Epidermal melanocyte (primary cell): ENCODE results near the gene USO1.
A peak's percentile ranks its signal among the peaks of the same experiment; 100 is the strongest.
"Not testable (repeated sequence)": the region's sequence is repeated elsewhere in the genome, so short reads cannot be mapped to it uniquely, and the experiment has no call there.

Experiments used
- DNase-seq: peaks from one replicate; pipeline ENCODE4 v3.0.0; 2011; ENCODE audit warnings: low spot score; ENCODE audit not compliant: insufficient read length

The USO1 gene

DNA sequence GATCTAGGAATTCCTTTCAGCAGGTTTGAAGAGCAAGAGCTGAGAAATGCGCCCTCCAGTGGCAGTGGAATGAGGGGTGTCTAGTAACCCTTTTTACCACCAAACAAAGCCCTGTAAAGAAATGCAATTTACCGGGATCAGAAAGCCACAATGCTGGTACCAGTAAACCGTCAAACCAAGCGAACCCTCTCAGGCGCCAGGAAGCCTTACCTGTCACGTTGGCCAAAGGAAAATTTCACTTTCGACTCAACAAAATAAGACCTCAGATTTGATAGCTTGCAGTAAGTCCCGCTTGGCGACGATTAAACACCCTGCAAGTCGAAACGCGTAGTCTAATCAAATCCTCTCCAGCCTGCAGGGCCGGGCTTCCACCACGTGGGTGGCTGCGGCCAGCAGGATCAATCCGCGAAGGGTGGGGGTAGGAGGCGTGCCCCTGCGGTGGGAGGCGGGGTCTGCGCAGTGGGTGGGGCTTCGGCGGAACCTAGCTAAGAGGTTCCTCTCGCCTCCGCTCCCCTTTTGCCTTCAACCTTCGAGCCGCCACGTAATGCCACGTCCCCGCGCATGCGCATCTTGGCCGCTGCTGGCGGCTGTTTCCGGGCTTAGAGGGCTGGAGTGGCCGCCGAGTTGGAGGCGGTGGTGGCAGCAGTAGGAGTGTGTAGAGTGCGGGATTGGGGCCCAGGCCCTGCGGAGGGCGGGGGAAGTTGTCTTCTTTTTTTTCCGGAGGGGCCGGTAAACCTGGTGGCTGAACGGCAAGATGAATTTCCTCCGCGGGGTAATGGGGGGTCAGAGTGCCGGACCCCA is at the start of gene USO1:
TSS of gene USO1 (plus strand) at position 512 of the 801 bp plus-strand sequence. CDS start at position 755, 243 bp downstream.
- DNase-seq, result peak; percentile 82

DNA sequence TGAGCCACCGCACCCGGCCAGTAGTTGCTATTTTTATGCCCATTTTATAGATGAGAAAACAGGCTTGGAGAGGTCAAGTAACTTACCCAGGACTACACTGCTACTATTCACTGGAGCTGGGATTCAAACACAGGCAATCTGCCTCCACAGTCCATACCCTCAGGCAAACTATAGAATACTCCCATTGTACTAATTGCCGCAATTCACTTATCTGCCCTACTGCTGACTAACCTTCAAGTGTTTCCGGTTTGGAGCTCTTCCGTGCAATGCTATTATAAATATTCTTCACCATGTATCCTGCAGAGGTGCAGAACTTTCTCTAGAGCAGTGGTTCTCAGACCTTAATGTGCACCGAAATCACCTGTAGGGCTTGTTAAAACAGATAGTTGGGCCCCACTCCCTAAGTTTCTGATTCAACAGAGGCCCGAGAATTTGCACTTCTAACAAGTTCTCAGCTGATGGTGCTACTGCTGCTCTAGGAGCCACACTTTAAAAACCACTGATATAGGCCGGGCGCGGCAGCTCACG is 49.3 kb upstream of the USO1 start:
- DNase-seq, result no peak

GRCh38 chr4:75678473-75678872 is 45.9 kb upstream of the USO1 start:
- no peak for DNase-seq

DNA sequence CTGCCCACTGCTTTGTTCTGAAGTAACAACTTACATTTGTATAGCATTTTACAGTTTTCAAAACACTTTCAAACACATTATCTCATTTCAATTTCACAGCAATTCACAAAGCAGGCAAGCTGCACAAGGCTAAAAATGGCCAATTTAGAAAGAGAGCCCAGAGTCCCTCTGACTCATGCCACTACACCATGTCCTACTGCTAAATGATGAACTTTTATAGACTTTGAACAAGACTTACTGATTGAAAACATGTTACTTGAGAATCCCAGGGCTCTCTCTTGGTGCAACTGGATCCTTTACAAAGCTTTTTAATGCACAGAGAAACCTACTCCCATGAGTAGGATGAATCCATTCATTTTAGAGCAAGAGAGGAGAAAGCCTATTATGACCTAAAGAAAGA is 45.4 kb upstream of the USO1 start:
- DNase-seq, result no peak

GRCh38 chr4:75679876-75680575 is 44.4 kb upstream of the USO1 start:
- no peak for DNase-seq

GRCh38 chr4:75683482-75684155 is 40.8 kb upstream of the USO1 start:
- no peak for DNase-seq

DNA sequence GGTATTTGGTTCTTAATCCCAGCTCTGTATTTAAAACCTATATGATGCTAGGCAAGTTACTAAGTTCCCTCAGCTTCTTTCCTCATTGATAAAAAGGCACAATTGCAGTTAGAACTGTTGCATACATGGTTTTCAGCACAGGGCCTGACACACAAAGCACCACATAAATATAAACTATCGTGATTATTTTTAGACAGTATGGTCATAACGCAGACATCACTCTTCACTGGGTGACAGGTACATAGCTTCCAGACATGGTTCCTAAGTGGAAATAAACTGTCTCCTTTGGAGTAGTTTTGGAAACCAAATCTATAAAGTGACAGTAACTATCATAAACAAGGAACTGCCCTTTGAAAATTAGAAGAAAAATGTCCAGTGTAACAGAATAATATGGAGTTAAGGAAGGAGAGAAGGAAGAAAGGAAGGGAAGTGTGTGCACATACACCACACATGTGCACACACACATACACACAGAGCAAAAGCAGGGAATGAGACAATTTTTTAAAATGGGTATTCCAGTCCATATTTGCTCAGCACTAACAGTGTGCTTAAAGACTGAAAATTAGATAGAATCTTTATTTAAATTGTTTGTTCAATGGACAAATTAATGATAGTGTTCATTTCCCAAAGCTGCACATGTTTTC is 38.7 kb upstream of the USO1 start:
- no peak for DNase-seq

DNA sequence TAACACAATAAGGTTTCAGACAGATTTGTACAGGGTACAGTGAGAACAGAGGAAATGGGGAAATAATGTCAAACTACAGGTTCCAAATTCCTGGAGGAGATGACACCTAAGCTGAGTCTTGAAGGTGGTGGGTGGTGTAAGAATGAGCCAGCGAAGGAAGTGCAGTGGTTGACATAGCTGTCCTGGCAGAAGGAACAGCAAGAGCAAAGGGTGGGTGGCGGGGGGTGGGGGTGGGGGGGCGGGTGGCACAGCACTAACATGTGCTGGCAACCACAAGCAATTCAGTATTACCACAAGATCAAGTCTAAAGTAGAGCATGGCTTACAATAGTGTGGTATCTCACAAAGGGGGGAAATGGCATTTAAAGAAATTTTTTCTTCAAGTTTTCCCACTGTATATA is 38.0 kb upstream of the USO1 start:
- DNase-seq, result no peak

- DNase-seq, result not testable (repeated sequence)
Measured at GRCh38 chr4:75687125-75687524, 37.3 kb upstream of the USO1 start.

DNA sequence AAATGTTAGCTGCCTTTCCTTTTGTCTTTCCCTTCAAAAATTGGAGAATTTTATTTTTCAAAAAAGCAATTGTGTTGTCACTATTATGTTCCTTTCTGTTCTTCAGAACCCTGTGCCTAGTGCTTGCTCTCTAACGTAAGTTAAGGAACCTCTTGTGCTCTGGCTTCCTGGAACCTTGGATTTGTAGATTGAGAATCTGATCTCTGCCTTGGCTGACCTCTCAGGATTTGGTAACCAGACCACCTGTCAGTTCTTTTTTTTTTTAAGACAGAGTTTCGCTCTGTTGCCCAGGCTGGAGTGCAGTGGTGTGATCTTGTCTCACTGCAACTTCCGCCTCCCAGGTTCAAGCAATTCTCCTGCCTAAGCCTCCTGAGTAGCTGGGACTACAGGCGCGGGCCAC is 32.3 kb upstream of the USO1 start:
- not testable (repeated sequence) for DNase-seq

DNA sequence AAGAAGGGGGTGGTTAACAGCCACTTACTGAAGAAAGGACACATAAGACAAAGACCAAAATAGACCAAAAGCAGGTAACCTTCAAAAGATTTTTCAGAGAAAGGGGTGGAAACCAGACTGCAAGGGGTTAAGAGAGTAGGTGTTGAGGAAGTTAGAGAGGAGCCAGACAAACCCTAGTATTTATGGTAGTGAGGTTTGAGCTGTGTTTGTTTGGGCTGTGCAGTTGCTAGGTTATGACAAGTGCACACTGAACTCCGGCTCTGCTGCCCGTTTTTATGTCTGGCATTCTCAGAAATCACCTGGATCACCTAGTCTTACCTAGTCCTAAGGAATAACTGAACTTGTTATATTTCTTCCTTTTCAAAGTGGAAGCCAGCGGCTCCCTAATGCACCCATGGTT is 28.3 kb upstream of the USO1 start:
- no peak for DNase-seq

DNA sequence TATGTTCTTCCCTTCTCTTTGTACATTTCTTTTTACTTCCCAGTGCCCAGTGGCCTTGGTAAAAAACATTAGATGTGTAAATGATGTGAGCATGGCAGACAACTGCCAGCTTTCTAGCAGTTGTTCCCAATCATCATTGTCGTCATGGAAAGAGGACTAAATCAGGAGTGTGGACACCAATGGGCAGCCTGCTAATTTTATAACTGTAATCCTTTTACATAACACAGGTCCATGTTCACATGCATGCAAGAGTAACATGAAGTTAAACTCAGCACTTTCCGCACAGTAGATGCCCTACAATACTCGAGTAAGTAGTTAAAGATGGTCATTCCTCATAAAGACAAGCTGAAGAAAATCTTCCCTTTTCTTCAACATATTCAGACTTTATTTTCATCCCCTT is 27.8 kb upstream of the USO1 start:
- DNase-seq, result no peak

DNA sequence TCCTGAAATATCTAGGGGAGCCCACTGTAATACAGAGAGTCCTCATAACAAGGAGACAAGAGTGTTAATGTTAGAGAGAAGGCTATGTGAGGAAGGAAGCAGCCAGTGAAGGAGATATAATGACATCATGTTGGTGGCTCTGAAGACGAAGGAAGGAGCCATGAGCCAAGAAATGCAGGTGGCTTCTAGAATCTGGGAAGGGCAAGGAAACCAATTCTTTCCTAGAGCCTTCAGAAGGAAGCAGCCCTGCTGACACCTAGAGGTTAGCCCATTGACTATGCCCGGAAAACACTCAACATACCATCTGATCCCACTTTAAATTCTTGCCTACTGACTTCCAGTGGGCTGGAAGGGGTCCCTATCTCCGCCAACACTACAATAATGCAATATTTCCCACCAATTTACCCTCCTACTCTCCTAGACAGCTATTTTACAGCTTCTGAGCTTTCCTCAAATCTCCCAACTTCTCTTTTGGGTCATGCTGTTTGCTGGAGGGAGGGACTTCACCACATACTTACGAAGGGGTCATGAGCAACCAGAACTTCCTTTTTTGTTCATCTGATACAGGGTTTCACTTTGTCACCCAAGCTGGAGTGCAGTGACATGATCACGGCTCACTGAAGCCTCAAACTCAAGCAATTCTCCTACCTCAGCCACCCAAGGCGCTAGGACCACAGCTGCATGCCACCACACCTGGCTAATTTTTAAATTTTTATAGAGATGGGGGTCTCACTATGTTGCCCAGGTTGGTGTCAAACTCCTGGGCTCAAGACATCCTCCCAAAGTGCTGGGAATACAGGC is 26.0 kb upstream of the USO1 start:
- no peak for DNase-seq

GRCh38 chr4:75698963-75699228 is 25.5 kb upstream of the USO1 start:
- DNase-seq, result no peak

DNA sequence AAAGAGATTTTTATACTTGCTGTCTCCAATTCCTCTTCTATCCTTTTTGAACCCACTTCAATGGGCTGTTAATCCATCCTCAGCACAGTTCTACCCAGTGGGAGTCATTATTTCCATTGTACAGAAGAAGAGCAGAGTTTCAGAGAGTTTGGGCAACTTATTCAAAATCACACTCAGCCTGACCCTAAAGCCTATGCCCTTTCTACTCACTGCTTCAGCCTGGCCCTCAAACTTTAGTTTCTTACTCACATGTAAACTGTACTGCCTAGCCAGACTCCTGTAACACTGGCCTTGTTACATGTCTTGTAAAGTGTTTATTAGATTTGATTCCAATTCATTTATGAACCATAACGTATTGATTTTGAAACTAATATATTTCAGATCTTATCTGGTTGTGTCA is 25.1 kb upstream of the USO1 start:
- DNase-seq, result no peak

DNA sequence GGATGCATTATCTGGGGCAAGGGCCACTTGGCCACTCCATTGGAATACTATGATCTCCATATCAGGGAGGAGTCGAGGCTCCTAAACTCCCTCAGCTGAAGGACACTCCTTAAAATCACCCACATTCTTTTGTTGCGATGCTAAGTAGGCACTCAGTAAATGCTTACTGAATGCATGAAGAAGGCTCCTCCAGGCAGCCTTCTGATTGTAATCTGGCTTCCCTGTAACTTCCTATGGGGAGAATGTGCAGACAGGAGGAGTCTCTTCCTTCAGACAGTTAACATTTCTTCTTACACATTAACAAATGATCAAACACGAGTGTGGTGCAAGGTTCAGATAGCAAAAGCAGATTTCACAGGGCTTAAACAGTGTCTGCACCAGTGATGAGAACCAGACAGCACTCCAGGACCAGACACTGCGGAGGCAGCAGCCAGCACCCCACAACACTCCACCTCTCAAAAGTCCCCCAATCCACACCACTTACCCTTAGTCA is 21.4 kb upstream of the USO1 start:
- DNase-seq, result no peak

GRCh38 chr4:75705198-75705977 is 19.0 kb upstream of the USO1 start:
- DNase-seq, result no peak

DNA sequence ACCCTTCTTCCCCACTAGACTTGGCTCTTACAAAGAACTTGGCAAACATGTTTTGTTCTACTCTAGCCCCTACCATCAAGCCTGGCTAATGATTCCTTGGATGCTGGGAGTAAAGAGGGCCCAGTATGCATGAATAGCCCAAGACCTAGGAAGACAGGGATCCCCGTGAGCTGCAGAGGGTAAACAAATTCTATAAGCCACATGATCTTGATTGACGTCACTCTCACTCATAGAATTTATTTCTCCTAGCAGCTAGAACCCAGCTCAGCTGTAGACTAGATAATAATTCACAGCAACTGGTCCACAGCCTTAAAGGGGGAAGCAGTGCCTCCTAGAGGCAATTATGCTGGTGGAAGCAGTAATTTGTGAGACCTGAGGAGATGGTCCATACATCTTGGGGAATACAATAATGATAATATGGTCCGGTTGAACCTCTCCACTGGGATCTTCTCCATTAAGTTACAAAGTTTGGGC is 16.1 kb upstream of the USO1 start:
- DNase-seq, result no peak

GRCh38 chr4:75710246-75710645 is 14.1 kb upstream of the USO1 start:
- no peak for DNase-seq

DNA sequence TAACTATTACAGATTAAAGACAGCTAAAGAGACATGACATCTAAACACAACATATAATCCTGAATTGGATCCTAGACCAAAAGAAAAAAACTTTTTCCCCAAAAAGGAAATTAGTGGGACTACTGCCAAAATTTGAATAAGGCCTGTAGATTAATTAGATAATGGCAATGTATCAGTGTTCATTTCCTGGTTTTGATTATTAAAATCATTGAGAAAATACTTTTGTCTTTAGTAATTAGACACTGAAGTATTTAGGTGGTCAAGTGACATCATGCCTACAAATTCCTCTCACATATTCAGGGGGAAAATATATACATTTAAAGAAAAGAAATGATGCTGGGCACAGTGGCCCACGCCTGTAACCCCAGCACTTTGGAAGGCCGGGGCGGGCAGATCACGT is 10.4 kb upstream of the USO1 start:
- DNase-seq, result no peak
